Measurements from ENCODE around the gene WDR27. TPM values are rescaled to one million over a fixed set of nuclear protein-coding genes. Genes with fewer than 3 reads are reported as not detected.
A peak's percentile ranks its signal among the peaks of the same experiment; 100 is the strongest.

The WDR27 gene
- total and polyA plus RNA-seq, 2 donors from 2014 or later, result 12.3 to 45.0 TPM

DNA sequence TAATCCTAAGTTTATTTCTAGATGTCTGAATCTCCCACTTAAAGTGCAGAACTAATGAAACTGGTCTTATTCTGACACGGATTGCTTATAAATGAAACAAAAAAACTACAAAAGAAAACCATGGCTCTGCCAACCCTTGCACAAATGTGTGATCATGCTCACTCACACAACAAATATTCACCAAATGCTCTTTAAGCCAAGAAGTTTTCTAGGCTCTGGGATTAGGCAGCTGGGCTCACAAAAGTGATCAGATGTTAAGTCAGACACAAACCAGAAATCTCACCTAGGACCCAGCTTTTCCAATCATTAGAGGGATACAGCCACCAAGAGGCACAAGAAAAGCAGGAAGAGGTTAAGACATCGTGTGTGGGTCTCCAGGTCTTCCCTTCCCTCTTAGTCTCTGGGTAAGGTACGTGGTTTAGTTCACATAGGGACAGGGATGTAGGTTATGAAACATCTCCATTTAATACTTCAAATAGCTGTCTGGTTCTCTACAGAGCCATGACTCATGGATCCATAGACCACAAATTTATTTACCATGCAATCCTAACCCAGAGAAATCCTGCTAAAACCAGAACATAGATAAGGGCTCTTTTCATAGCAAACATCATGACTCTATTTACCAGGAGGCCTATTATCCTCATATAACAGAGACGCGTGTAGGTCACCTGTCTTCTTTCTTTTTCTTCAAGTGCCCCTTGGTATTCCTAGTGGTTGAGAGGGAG, 165.2 kb downstream of the WDR27 start:
- Histone ChIP-seq H3K27ac (ENCODE audit: low read depth in 2 of 2, low read length in 2 of 2) (no peak overlapping the region), H3K27me3 (ENCODE audit: control insufficient read depth, insufficient read depth, low read length) (no peaks in the 10 kb centered on the region), H3K4me3 (ENCODE audit: low read length in 3 of 3) (no peak overlapping the region), H3K9ac (ENCODE audit: low read length in 3 of 3) (no peak overlapping the region), H3K36me3 (ENCODE audit: control insufficient read depth in 2 of 3, insufficient read depth in 3 of 3, low read length in 3 of 3) (no peaks in the 10 kb centered on the region), H3K4me1 (ENCODE audit: control insufficient read depth in 2 of 3, insufficient read depth in 2 of 3, low read depth in 1 of 3, low read length in 3 of 3) (no peaks in the 10 kb centered on the region), H3K9me3 (ENCODE audit: control insufficient read depth in 2 of 3, insufficient read depth in 1 of 3, low read length in 3 of 3) (peaks cover 2 to 9% (median 2%) of the 10 kb centered on the region in 3 donors)
- intact Hi-C loops (cut with DNase I), result no loop called here
- TF ChIP-seq, protein P1, sequence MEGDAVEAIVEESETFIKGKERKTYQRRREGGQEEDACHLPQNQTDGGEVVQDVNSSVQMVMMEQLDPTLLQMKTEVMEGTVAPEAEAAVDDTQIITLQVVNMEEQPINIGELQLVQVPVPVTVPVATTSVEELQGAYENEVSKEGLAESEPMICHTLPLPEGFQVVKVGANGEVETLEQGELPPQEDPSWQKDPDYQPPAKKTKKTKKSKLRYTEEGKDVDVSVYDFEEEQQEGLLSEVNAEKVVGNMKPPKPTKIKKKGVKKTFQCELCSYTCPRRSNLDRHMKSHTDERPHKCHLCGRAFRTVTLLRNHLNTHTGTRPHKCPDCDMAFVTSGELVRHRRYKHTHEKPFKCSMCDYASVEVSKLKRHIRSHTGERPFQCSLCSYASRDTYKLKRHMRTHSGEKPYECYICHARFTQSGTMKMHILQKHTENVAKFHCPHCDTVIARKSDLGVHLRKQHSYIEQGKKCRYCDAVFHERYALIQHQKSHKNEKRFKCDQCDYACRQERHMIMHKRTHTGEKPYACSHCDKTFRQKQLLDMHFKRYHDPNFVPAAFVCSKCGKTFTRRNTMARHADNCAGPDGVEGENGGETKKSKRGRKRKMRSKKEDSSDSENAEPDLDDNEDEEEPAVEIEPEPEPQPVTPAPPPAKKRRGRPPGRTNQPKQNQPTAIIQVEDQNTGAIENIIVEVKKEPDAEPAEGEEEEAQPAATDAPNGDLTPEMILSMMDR (IDR thresholded peaks at IDR 0.05; ENCODE audit: borderline replicate concordance, extremely low read depth, insufficient read depth), result no peak
- FAIRE-seq (no peak), DNase-seq (no peak)

DNA sequence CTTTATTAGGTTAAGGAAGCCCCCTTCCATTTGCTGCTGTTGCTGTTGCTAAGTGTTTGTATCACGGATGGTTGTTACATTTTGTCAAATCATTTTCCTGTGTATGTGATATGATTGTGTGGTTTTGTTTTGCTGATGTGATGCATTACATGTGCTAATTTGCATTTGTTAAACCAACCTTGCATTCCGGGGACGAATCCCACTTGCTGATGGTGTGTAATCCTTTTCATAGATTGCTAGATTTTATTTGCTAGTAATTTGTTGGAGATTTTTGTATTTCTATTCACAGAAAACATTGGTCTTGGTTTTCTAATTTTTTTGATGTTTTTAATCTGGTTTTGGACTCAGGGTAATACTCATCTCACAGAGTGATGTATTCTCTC, 167.8 kb downstream of the WDR27 start:
- Histone ChIP-seq H3K4me3 (ENCODE audit: low read length in 3 of 3) (no peak overlapping the region), H3K27me3 (ENCODE audit: control insufficient read depth, insufficient read depth, low read length) (no peaks in the 10 kb centered on the region), H3K9me3 (ENCODE audit: control insufficient read depth in 2 of 3, insufficient read depth in 1 of 3, low read length in 3 of 3) (peaks cover 2 to 9% (median 2%) of the 10 kb centered on the region in 3 donors), H3K36me3 (ENCODE audit: control insufficient read depth in 2 of 3, insufficient read depth in 3 of 3, low read length in 3 of 3) (no peaks in the 10 kb centered on the region), H3K27ac (ENCODE audit: low read depth in 2 of 2, low read length in 2 of 2) (no peak overlapping the region), H3K9ac (ENCODE audit: low read length in 3 of 3) (no peak overlapping the region), H3K4me1 (ENCODE audit: control insufficient read depth in 2 of 3, insufficient read depth in 2 of 3, low read depth in 1 of 3, low read length in 3 of 3) (peaks cover 0 to 12% (median 3%) of the 10 kb centered on the region in 3 donors)
- TF ChIP-seq, protein P1 (IDR thresholded peaks at IDR 0.05; ENCODE audit: borderline replicate concordance, extremely low read depth, insufficient read depth), result no peak
- intact Hi-C loops (cut with DNase I), result no loop called here
- DNase-seq (peak in 1 of 5 donors; percentile 8), FAIRE-seq (no peak)

- Histone ChIP-seq H3K27ac (ENCODE audit: low read depth in 2 of 2, low read length in 2 of 2) (no peak overlapping the region), H3K36me3 (ENCODE audit: control insufficient read depth in 2 of 3, insufficient read depth in 3 of 3, low read length in 3 of 3) (no peaks in the 10 kb centered on the region), H3K9ac (ENCODE audit: low read length in 3 of 3) (no peak overlapping the region), H3K27me3 (ENCODE audit: control insufficient read depth, insufficient read depth, low read length) (no peaks in the 10 kb centered on the region), H3K4me3 (ENCODE audit: low read length in 3 of 3) (no peak overlapping the region), H3K9me3 (ENCODE audit: control insufficient read depth in 2 of 3, insufficient read depth in 1 of 3, low read length in 3 of 3) (peaks cover 2 to 9% (median 2%) of the 10 kb centered on the region in 3 donors), H3K4me1 (ENCODE audit: control insufficient read depth in 2 of 3, insufficient read depth in 2 of 3, low read depth in 1 of 3, low read length in 3 of 3) (peaks cover 0 to 12% (median 4%) of the 10 kb centered on the region in 3 donors)
- FAIRE-seq, result no peak
- TF ChIP-seq, protein P1 (IDR thresholded peaks at IDR 0.05; ENCODE audit: borderline replicate concordance, extremely low read depth, insufficient read depth), result no peak
- intact Hi-C loops (cut with DNase I), result no loop called here
- no peak for DNase-seq
These were observed 168.4 kb downstream of the WDR27 start for GRCh38 chr6:169533301-169534038.

All from kidney (tissue), 14 donors.